ENCODE results near the gene SLC17A5. TPM values are rescaled to one million over a fixed set of nuclear protein-coding genes. Genes with fewer than 3 reads are reported as not detected.

SLC17A5 gene
- total RNA-seq, 4 donors from 2014 or later, result 11.3 to 13.2 (median 12.2) TPM

DNA sequence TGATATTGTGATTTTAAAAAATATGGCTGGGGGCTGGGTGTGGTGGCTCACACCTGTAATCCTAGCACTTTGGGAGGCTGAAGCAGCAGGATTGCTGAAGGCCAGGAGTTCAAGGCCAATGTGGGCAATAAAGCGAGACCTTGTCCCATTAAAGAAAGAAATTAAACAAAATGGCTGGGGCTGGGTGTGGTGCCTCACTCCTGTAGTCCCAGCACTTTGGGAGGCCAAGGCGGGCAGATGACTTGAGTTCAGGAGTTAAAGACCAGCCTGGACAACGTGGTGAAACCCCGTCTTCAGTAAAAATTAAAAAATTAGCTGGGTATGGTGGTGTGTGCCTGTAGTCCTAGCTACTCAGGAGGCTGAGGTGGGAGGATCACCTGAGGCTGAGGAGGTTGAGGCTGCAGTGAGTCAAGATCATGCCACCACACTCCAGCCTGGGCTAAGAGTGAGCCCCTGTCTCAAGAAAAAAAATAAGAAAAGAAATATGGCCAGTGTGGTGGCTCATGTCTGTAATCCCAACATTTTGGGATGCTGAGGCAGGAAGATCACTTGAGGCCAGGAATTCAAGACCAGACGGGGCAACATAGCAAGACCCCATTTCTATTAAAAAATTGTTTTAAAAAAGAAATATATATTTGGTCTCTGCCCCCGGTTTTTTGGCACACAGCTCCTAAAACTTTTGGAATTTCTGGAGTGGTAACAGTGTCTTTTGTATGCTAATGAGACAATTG is 39.8 kb downstream of the SLC17A5 start:
- peak in 1 of 2 donors; percentile 62 for DNase-seq (ENCODE audit: low spot score in 2 of 2)
- H3K4me3 ChIP-seq (ENCODE audit: low read depth, poor library complexity, severe bottlenecking), result no peak overlapping the region
- intact Hi-C loops (cut with DNase I; ENCODE audit: low total_unique reads), result loop anchor here (10.0 kb wide), 1 partner anchor 99 kb away; no protein-coding TSS in a partner anchor
- 79 to 96% methylated on average over 6 of the region's 6 CpGs for WGBS, 2 donors
- TF ChIP-seq POLR2A (IDR thresholded peaks at IDR 0.05) (no peak), CTCF (IDR thresholded peaks at IDR 0.05) (no peak)

- DNase-seq (ENCODE audit: low spot score in 2 of 2), result no peak
- H3K4me3 ChIP-seq (ENCODE audit: low read depth, poor library complexity, severe bottlenecking), result no peak overlapping the region
- WGBS, 2 donors, result 73 to 86% methylated on average over 3 of the region's 3 CpGs
- intact Hi-C loops (cut with DNase I; ENCODE audit: low total_unique reads), result loop anchor here (10.0 kb wide), 1 partner anchor 98 kb away; no protein-coding TSS in a partner anchor
- TF ChIP-seq CTCF (IDR thresholded peaks at IDR 0.05) (no peak), POLR2A (IDR thresholded peaks at IDR 0.05) (no peak)
Measured at GRCh38 chr6:73612611-73613010, 41.2 kb downstream of the SLC17A5 start.

- intact Hi-C loops (cut with DNase I; ENCODE audit: low total_unique reads), result loop anchor here (10.0 kb wide), 1 partner anchor 96 kb away; no protein-coding TSS in a partner anchor
Measured at GRCh38 chr6:73610444-73611275, 43.1 kb downstream of the SLC17A5 start.

GRCh38 chr6:73608761-73609160 is 45.0 kb downstream of the SLC17A5 start:
- intact Hi-C loops (cut with DNase I; ENCODE audit: low total_unique reads), result no loop called here
- no peak overlapping the region for H3K4me3 ChIP-seq (ENCODE audit: low read depth, poor library complexity, severe bottlenecking)
- 96% methylated on average over 4 of the region's 4 CpGs for WGBS, 2 donors
- DNase-seq (ENCODE audit: low spot score in 2 of 2), result peak in 1 of 2 donors; percentile 20
- TF ChIP-seq POLR2A (IDR thresholded peaks at IDR 0.05) (no peak), CTCF (IDR thresholded peaks at IDR 0.05) (no peak)

More at GRCh38 chr6:73610444-73611275, 43.1 kb downstream of the SLC17A5 start:
- no peak overlapping the region for H3K4me3 ChIP-seq (ENCODE audit: low read depth, poor library complexity, severe bottlenecking)
- TF ChIP-seq CTCF (IDR thresholded peaks at IDR 0.05) (no peak), POLR2A (IDR thresholded peaks at IDR 0.05) (no peak)
- peak in 1 of 2 donors; percentile 66 for DNase-seq (ENCODE audit: low spot score in 2 of 2)
- WGBS, 2 donors, result 58% methylated on average over 6 of the region's 6 CpGs

DNA sequence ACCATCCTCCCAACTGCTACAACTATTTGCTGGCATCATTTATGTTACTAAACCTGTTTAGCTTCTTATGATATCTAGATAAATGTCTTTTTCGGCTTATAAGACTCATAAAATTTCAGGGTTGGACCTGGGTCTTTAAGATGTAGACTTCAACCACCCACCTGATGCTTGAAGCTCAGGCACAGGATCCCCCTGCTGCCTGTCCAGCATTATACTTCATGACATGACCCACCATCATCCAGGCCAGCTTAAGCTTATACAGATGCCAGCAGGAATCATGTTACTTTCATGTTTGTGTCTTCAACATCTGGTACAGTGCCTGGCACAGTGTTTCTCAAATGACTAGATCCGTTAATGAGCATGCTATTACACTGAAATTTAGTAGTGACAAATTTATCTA is 47.4 kb downstream of the SLC17A5 start:
- intact Hi-C loops (cut with DNase I; ENCODE audit: low total_unique reads), result no loop called here
- peak in 1 of 2 donors; percentile 32 for DNase-seq (ENCODE audit: low spot score in 2 of 2)
- 53 to 69% methylated on average over 2 of the region's 2 CpGs for WGBS, 2 donors
- no peak for TF ChIP-seq CTCF (IDR thresholded peaks at IDR 0.05)
- no peak for TF ChIP-seq POLR2A (IDR thresholded peaks at IDR 0.05)
- no peak overlapping the region for H3K4me3 ChIP-seq (ENCODE audit: low read depth, poor library complexity, severe bottlenecking)
